Upper lobe of left lung (tissue), 4 donors: Measurements from ENCODE around the gene GALK1.

Source experiments
- CTCF ChIP-seq, 6 experiments: fragments of 450-650 bp in 4 of 6; fragments of 200-600 bp in 2 of 6; sonication (generic) in 2 of 6; IDR thresholded peaks; one replicate each; pipeline ENCODE4 v1.5.1; 2016 to 2019; ENCODE audit warnings: antibody characterized with exemption in 6 of 6
- POLR2A ChIP-seq, 4 donors: fragments of 450-650 bp; IDR thresholded peaks; one replicate each; pipeline ENCODE4 v1.5.1; 2016 to 2017; ENCODE audit warnings: antibody characterized with exemption in 4 of 4, mild to moderate bottlenecking in 2 of 4
- POLR2AphosphoS5 ChIP-seq, 2 donors: sonication (generic); formaldehyde crosslinking; IDR thresholded peaks; one replicate each; pipeline ENCODE4 v1.5.1; 2017; ENCODE audit warnings: antibody characterized with exemption in 2 of 2

GRCh38 chr17:75734674-75735294, 30.2 kb downstream of the GALK1 start:
- TF ChIP-seq CTCF (IDR thresholded peaks at IDR 0.05): no peak
- no peak for TF ChIP-seq POLR2A (IDR thresholded peaks at IDR 0.05)
- no peak for TF ChIP-seq POLR2AphosphoS5 (IDR thresholded peaks at IDR 0.05)
